Kidney (tissue), 14 donors: ENCODE data around the gene CTR9. TPM values are rescaled to one million over a fixed set of nuclear protein-coding genes. Genes with fewer than 3 reads are reported as not detected.

ENCODE experiments used
- DNase-seq, 5 donors: peaks; one replicate each; pipeline ENCODE4 v3.0.0-alpha.2; 2013 to 2020
- FAIRE-seq: peaks from 2 replicates; lab custom pipeline; 2012; peaks lifted over from hg19 to GRCh38; lab: Jason Lieb, UNC
- H3K27ac ChIP-seq, 2 donors: one replicate each; pipeline ENCODE4 v1.7.0; 2013; ENCODE audit warnings: low read depth in 2 of 2, low read length in 2 of 2, inconsistent platforms in 1 of 2
- H3K27me3 ChIP-seq: one replicate; pipeline ENCODE4 v1.7.1; 2013; ENCODE audit warnings: low read length, inconsistent platforms; ENCODE audit not compliant: control insufficient read depth, insufficient read depth
- H3K36me3 ChIP-seq, 3 donors: one replicate each; pipeline versions ENCODE4 v1.7.0 to v1.7.1; 2013; ENCODE audit warnings: low read length in 3 of 3, control low read depth in 1 of 3, inconsistent platforms in 1 of 3; ENCODE audit not compliant: insufficient read depth in 3 of 3, control insufficient read depth in 2 of 3
- H3K4me1 ChIP-seq, 3 donors: one replicate each; pipeline versions ENCODE4 v1.7.0 to v1.7.1; 2013; ENCODE audit warnings: low read length in 3 of 3, inconsistent platforms in 1 of 3, low read depth in 1 of 3; ENCODE audit not compliant: control insufficient read depth in 2 of 3, insufficient read depth in 2 of 3
- H3K4me3 ChIP-seq, 3 donors: one replicate each; pipeline versions ENCODE4 v1.7.0 to v1.8.1; 2013; ENCODE audit warnings: low read length in 3 of 3, control low read depth in 1 of 3, inconsistent platforms in 1 of 3
- H3K9ac ChIP-seq, 3 donors: one replicate each; pipeline versions ENCODE4 v1.7.0 to v1.7.1; 2013; ENCODE audit warnings: low read length in 3 of 3, control low read depth in 1 of 3, inconsistent platforms in 1 of 3
- H3K9me3 ChIP-seq, 3 donors: one replicate each; pipeline versions ENCODE4 v1.7.0 to v1.7.1; 2013; ENCODE audit warnings: low read length in 3 of 3, control low read depth in 1 of 3, inconsistent platforms in 1 of 3; ENCODE audit not compliant: control insufficient read depth in 2 of 3, insufficient read depth in 1 of 3
- CTCF ChIP-seq: IDR thresholded peaks from 3 replicates; pipeline ENCODE4 v1.5.1; 2012; ENCODE audit warnings: mild to moderate bottlenecking, moderate library complexity, borderline replicate concordance; ENCODE audit not compliant: insufficient read depth; ENCODE audit errors: extremely low read depth
- intact Hi-C: fragments of 100-400 bp; cut with DNase I; formaldehyde crosslinking; loops from one replicate; pipeline ENCODE4 v1.11.1; 2022
- polyA plus RNA-seq: library from polyadenylated mRNA; stranded (reverse); fragments of 350-450 nt; fragmentation: Illumina TruSeq; extraction: RNeasy Lipid Tissue Mini Kit (QIAGEN cat#74804); gene quantifications from one replicate; pipeline ENCODE4 v1.2.3, GENCODE V29; 2014; ENCODE audit warnings: low read depth, low replicate concordance; ENCODE audit not compliant: insufficient read depth
- total RNA-seq: library from RNA; stranded (reverse); fragmentation: NEBNext Ultra II Directional; extraction: Animal tissue kit (Norgen Biotek cat#: 25700); gene quantifications from one replicate; pipeline ENCODE4 v1.2.1, GENCODE V29; 2021
- donor health status: control.
- donor health status: control.
- donor health status: control.
- donor health status: control.
- donor health status: control.
- donor health status: DM: yes; HTN: yes; CAD: no.
- donor health status: Normal renal cell carcinoma (clear cell type).

The CTR9 gene
- total and polyA plus RNA-seq, 2 donors from 2014 or later: 16.7 to 33.3 TPM

- H3K27ac ChIP-seq: no peak overlapping the region
- no peak for FAIRE-seq
Observed at GRCh38 chr11:10752061-10752460, 1.0 kb downstream of the CTR9 start.

DNA sequence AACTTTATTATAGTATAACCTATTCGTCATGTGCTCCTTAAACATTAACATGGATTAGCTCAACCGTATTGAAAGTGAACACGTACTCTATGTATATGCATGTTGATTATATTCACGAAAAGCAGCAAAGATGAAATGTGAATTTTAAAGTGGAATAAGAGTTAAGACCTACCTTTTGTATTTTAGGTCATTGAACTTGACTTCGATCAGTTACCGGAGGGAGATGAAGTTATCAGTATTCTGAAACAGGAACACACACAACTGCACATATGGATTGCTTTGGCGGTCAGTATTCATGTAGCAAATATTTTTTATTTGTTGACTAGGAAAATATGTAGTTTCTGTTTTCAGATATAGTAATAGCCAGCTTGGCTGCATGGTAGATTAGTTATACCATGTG lies 1.4 kb downstream of the CTR9 start:
- peaks cover 7 to 18% (median 15%) of the 10 kb centered on the region in 3 donors for H3K36me3 ChIP-seq
- H3K9me3 ChIP-seq: no peaks in the 10 kb centered on the region
- intact Hi-C loops: no loop called here
- TF ChIP-seq CTCF: no peak
- no peaks in the 10 kb centered on the region for H3K27me3 ChIP-seq
- peak overlapping the region in 2 of 3 donors; percentile 24 to 57 for H3K9ac ChIP-seq
- H3K4me1 ChIP-seq: peaks cover 0 to 6% (median 0%) of the 10 kb centered on the region in 3 donors
- DNase-seq (no peak), FAIRE-seq (no peak)
- peak overlapping the region; percentile 78 to 98 (median 89) for H3K4me3 ChIP-seq
- no peak overlapping the region for H3K27ac ChIP-seq

More at GRCh38 chr11:10752061-10752460, 1.0 kb downstream of the CTR9 start:
- intact Hi-C loops: no loop called here
- Histone ChIP-seq H3K27me3 (no peaks in the 10 kb centered on the region), H3K36me3 (peaks cover 4 to 14% (median 11%) of the 10 kb centered on the region in 3 donors), H3K4me1 (peaks cover 0 to 6% (median 0%) of the 10 kb centered on the region in 3 donors), H3K4me3 (peak overlapping the region; percentile 78 to 98 (median 89)), H3K9ac (peak overlapping the region; percentile 57 to 95 (median 72)), H3K9me3 (no peaks in the 10 kb centered on the region)
- peak in 2 of 5 donors; percentile 16 to 37 for DNase-seq
- no peak for TF ChIP-seq CTCF

- TF ChIP-seq CTCF: no peak
- Histone ChIP-seq H3K9ac (no peak overlapping the region), H3K27ac (no peak overlapping the region), H3K4me3 (no peak overlapping the region), H3K27me3 (no peaks in the 10 kb centered on the region), H3K4me1 (no peaks in the 10 kb centered on the region), H3K9me3 (no peaks in the 10 kb centered on the region), H3K36me3 (peaks cover 9 to 55% (median 33%) of the 10 kb centered on the region in 3 donors)
- FAIRE-seq (no peak), DNase-seq (no peak)
- intact Hi-C loops: no loop called here
Observed at GRCh38 chr11:10758957-10759356, 7.9 kb downstream of the CTR9 start.
